ENCODE measurements around the gene FAM184A. TPM values are rescaled to one million over a fixed set of nuclear protein-coding genes. Genes with fewer than 3 reads are reported as not detected.
A peak's percentile ranks its signal among the peaks of the same experiment; 100 is the strongest.

FAM184A gene
- total and polyA plus RNA-seq, 8 donors = 13.3 to 120 (median 88.2) TPM

GRCh38 chr6:118933855-118934460 lies 144.5 kb downstream of the FAM184A start:
- Histone ChIP-seq H3K36me3 (peaks cover 0 to 28% of the 10 kb centered on the region in 2 donors), H3K4me1 (peaks cover 4 to 36% of the 10 kb centered on the region in 2 donors), H3K4me3 (peak overlapping the region; percentile 71 to 91), H3K27me3 (no peaks in the 10 kb centered on the region), H3K27ac (peak overlapping the region; percentile 95 to 96), H3K9me3 (no peaks in the 10 kb centered on the region)
- intact Hi-C loops (cut with DNase I) = no loop called here
- TF ChIP-seq CTCF (IDR thresholded peaks at IDR 0.05) = no peak
- no peak for DNase-seq
- ATAC-seq = no peak

- Histone ChIP-seq H3K4me1 (peaks cover 4 to 36% of the 10 kb centered on the region in 2 donors), H3K36me3 (peaks cover 0 to 43% of the 10 kb centered on the region in 2 donors), H3K9me3 (no peaks in the 10 kb centered on the region), H3K4me3 (no peak overlapping the region), H3K27ac (no peak overlapping the region), H3K27me3 (no peaks in the 10 kb centered on the region)
- intact Hi-C loops (cut with DNase I) = no loop called here
- DNase-seq = no peak
- no peak for TF ChIP-seq CTCF (IDR thresholded peaks at IDR 0.05)
- no peak for ATAC-seq
Measured at GRCh38 chr6:118932421-118932820, 146.0 kb downstream of the FAM184A start.

- Histone ChIP-seq H3K36me3 (peaks cover 0 to 53% of the 10 kb centered on the region in 2 donors), H3K27me3 (no peaks in the 10 kb centered on the region), H3K4me1 (peaks cover 4 to 36% of the 10 kb centered on the region in 2 donors), H3K27ac (no peak overlapping the region), H3K9me3 (no peaks in the 10 kb centered on the region), H3K4me3 (no peak overlapping the region)
- intact Hi-C loops (cut with DNase I) = no loop called here
- no peak for ATAC-seq
- no peak for DNase-seq
- TF ChIP-seq CTCF (IDR thresholded peaks at IDR 0.05) = no peak
Measured at GRCh38 chr6:118931436-118931835, 147.0 kb downstream of the FAM184A start.

- peaks cover 0 to 59% of the 10 kb centered on the region in 2 donors for H3K36me3 ChIP-seq
- no peak overlapping the region for H3K27ac ChIP-seq
- H3K27me3 ChIP-seq = no peaks in the 10 kb centered on the region
- TF ChIP-seq CTCF (IDR thresholded peaks at IDR 0.05) = no peak
- DNase-seq (no peak), ATAC-seq (no peak)
- intact Hi-C loops (cut with DNase I) = no loop called here
- no peak overlapping the region for H3K4me3 ChIP-seq
- H3K4me1 ChIP-seq = peaks cover 4 to 28% of the 10 kb centered on the region in 2 donors
- H3K9me3 ChIP-seq = no peaks in the 10 kb centered on the region
Measured at GRCh38 chr6:118930680-118931079, 147.8 kb downstream of the FAM184A start.

GRCh38 chr6:118923035-118923434 lies 155.4 kb downstream of the FAM184A start:
- Histone ChIP-seq H3K9me3 (no peaks in the 10 kb centered on the region), H3K4me1 (no peaks in the 10 kb centered on the region), H3K36me3 (peaks cover 0 to 87% of the 10 kb centered on the region in 2 donors), H3K27ac (no peak overlapping the region), H3K27me3 (no peaks in the 10 kb centered on the region), H3K4me3 (no peak overlapping the region)
- ATAC-seq = no peak
- no peak for TF ChIP-seq CTCF (IDR thresholded peaks at IDR 0.05)
- intact Hi-C loops (cut with DNase I) = no loop called here
- no peak for DNase-seq
